HG03460 (cell line): ENCODE measurements around the gene PHYHIPL.
"Not testable (repeated sequence)": the region's sequence is repeated elsewhere in the genome, so short reads cannot be mapped to it uniquely, and the experiment has no call there.

Experiments used
- ATAC-seq: cut with Tn5 transposase; IDR thresholded peaks from one replicate; pipeline ENCODE4 v1.9.1; 2021; ENCODE audit not compliant: unreplicated experiment

The PHYHIPL gene

DNA sequence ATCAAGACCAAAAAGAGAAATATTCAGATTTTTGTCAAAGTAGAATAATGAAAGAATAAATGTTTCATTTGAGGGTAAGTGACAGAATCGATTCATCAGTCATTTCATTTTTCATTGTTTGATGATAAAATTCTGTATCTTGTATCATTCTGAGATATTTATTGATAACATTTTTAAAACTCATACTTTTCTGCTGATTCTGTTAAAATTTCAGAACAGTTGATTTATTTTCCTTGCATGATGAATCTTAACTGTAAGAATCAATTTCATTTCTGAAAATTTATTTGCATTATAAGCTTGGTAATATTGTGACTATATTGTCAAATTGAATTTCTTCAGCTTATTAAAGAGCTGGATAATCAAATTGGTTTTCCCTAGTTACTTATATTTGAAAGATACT, 13.9 kb downstream of the PHYHIPL start:
- no peak for ATAC-seq

DNA sequence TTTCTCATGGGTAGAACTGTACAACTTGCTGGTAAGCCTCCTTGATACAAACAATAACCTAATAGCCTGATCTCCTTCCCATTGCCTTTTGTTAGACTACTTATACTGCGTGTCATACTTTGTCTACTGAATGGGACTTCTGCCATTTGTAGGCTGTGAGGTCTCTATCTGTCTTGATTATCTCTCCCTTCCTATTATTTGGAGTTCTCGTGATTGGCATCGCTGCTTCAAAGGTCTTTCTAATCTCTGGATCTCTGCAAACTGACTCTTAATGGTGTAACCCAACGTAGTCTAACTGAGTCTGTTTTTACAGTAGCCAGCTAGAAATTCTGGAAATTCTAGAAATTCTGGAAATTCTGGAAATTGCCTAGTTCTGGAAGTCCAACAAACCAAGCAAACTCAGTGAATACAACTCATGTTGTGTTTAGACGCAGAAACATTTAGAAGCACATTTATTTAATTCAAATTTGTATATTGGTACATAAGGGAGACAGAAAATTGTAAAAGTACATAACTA, 29.8 kb downstream of the PHYHIPL start:
- ATAC-seq: no peak

DNA sequence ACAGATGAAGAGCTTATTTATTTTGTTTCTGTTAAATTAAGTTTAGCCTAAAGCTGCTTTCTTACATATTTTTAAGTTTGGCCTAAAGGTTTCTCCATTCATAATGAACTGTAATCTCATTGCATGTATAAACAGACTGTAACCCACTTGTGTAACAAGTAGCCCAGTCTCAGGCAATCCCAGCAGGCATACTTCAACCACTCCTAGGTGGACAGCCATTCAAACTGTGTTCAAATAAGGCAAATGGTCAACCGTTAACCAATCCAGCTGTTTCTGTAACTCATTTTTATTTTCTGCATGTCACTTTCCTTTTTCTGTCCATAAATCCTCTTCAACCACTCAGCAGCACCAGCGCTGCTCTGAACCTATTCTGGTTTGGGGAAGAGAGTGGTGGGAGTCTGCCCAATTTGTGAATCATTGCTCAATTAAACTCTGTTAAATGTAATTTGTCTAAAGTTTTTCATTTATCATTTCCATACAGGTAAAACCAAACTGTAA, 35.9 kb downstream of the PHYHIPL start:
- no peak for ATAC-seq

GRCh38 chr10:59214160-59214559, 37.7 kb downstream of the PHYHIPL start:
- no peak for ATAC-seq

DNA sequence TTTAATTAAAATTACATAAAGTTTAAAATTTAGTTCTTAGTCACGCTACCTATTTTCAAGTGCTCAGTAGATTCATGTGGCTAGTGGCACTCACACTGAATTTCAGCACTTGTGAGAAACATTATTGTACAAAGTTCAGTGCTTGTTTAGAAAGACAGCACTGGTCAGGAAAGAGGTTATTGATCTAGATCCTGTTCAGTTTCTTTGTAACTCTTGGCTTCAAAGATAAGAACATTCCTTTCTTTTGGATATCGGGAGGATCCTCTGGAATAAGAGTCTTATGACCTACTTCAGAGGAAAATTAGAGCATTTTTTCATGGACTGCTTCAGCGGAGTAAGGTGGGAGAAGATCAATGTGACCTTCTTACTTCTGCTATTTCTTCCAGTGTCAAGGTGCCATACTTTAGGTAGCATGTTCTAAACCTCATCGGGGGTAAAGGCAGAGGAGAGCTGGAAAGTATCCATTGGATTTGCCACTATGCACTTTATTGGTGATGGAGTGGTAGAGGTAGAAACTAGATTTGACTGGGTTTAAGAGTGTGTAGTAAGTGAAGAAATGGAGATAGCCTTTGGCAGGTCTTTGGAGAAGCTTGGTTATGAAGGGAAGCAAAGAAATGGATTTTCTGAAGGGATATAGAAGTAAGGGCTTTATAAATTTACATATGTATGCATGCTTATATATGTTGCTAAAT, 39.9 kb downstream of the PHYHIPL start:
- ATAC-seq: no peak

- ATAC-seq: no peak
Observed at GRCh38 chr10:59222788-59223187, 46.3 kb downstream of the PHYHIPL start.

DNA sequence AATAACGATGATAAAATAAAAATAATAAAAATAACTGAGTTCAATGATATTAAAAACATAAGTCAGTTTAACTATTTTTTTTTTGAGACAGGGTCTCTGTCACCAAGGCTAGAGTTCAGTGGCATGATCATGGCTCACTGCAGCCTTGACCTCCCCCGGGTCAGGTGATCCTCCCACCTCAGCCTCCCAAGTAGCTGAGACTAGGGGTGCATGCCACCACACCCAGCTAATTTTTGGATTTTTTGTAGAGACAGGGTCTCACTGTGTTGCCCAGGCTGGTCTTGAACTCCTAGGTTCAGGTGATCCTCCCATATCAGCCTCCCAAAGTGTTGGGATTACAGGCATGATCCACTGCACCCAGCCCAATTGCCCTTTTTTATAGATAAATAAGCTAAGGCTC, 47.2 kb downstream of the PHYHIPL start:
- not testable (repeated sequence) for ATAC-seq

GRCh38 chr10:59225211-59225610, 48.8 kb downstream of the PHYHIPL start:
- ATAC-seq: no peak

- no peak for ATAC-seq
Observed at GRCh38 chr10:59227136-59227673, 50.8 kb downstream of the PHYHIPL start.

GRCh38 chr10:59229441-59229840, 53.0 kb downstream of the PHYHIPL start:
- no peak for ATAC-seq

DNA sequence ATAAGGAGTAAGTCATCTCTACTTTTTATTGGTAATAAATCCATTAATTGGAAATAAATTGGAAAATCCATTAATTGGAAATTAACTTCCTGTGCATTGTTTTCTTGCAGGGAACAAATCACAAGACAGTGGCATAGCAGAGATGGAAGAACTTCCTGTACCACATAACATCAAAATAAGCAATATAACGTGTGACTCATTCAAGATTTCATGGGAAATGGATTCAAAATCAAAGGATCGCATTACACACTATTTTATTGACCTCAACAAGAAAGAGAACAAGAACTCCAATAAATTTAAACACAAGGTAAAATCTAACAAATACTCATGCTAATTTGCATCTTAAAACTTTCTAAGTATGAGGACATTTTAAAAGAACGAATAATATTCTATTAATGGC, 57.8 kb downstream of the PHYHIPL start:
- ATAC-seq: no peak

DNA sequence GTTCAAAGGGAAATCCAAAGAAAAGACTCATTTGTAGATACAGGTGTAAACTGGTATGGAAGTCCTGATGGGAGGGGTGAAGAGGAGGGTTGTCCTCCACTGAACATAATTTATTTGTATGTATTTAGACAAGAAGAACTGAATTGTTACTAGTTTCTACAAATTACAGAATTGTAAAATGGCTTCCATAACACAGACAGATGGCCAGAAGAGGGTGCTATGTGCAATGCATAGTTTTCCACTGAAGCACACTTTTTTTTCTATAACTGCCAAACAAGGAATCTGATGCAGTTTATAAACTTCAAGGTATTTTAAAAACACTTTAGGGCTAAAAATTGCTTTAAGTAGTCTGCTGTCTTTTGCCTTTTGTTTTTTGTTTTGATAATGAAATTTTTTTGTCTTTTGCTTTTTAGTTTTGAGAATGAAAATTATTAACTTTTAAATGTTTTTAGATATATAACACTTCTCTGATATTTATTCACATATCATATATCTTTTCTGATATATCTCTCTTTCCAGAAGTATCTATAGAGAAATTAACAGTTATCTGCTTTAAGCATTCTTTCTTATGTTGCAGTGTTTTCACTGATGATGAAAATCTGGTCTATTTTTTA, 58.5 kb downstream of the PHYHIPL start:
- ATAC-seq: no peak

DNA sequence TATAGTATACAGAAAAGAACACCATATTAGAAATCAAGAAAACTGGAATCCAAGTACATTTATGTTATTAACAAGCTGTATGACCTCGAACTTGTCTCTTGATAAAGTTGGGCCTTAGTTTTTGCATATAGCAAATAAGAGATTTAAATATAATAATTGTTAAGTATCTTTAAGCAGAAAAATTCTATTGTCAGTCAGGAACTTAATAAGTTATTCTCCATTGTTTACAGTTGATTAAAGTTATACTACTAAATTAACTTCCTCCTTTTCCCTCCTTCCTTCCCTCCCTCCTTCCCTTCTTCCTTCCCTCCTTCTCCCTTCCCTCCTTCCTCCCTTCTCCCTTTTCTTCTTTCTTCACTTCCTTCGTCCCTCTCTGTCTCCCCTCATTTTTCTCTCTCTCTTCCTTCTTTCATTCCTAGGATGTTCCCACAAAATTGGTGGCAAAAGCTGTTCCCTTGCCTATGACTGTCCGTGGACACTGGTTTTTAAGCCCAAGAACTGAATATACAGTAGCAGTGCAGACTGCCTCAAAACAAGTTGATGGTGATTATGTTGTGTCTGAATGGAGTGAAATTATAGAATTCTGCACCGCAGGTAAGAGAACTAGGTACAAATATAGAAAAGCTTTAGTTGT, 59.7 kb downstream of the PHYHIPL start:
- ATAC-seq: no peak

DNA sequence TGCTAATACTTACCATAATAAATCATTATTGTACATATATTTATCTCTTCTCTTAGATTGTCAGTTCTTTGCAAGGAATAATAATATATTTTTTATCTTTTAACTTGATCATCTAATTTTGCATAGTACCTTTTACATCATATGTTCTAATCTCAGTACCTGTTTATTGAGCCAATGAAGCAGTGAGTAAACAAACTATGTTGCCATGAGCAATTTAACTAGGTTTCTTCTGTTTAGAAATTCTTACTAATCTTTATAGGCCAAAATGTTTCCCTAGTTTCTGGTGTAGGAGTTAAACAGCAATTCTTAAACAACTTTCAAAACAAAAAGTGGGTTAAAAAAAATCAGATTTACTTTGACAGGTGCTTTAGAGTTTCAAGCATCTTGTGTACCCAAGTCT, 61.3 kb downstream of the PHYHIPL start:
- ATAC-seq: no peak

GRCh38 chr10:59239108-59239507, 62.7 kb downstream of the PHYHIPL start:
- ATAC-seq: not testable (repeated sequence)

DNA sequence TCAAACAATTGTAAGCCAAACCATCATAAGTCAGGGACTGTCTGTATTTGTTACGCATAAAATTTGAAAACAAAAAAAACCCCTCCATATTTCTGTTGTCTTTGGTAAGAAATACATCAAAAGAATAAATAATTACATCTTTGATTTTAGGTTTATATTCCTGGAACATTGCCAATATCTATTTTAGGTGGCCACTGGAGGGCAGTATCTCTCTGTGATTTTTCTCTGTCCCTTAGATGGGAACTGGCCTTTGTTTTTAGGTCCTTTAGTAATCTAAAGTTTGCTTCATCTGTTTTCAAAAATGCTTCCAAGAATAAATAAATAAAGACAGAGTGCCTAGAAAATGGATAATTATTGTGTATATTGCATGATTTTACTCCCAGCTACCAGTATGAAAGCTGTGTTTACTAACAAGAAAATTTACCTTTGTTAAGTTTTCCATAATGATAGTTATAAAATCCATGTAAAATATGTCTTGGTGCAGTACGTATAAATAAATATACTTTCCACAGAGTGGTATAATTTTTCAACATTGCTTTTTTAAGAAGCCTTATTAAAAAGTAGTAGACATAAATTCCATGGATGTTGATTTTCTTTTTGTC, 64.2 kb downstream of the PHYHIPL start:
- no peak for ATAC-seq

DNA sequence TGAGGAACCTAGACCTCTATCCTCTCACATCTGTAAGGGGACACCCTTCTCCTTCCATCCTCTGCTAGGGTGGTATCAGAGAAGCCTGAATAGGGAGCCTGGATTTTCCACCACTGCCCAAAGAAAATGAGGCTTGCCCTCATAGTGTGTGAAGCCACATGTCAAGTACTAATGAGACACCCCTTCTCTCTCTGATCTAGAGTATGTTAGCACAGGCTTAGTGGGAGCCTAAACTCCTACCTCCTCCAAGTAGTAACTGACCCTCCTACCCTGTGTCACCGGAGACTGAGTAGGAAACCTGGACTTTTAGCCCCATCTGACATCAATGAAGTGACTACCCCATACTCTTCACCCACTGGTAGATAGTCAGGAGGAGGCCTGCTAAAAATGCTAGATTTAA, 65.6 kb downstream of the PHYHIPL start:
- ATAC-seq: no peak

GRCh38 chr10:59242991-59243390, 66.5 kb downstream of the PHYHIPL start:
- ATAC-seq: no peak

DNA sequence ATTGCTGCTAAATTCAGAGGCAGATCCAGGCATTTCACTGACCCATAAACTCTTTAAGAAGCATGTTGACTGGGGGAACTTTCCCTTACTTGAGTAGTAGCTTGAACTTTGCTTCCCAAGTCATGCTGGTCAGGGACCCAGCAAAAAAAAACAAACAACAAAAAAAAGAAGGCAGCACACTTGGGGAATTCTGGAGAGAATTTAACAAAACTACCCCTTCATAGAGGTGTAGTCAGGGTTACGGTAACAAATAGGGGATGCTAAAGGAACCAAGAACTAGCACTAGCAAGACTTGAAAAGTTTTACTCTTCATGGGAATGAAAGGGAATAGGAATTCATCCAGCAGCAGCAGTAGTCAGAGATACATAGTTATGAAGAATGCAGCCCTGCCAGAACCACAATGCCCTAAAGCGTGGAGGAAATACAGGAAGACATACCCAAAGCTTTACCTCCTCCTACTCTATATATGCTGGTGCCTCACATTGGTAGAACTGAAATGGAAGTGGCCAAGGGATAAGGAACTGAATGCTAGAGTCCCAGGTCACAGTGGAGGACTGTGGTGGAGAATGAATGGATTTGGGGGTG, 67.3 kb downstream of the PHYHIPL start:
- ATAC-seq: no peak

- ATAC-seq: no peak
Observed at GRCh38 chr10:59244871-59245270, 68.4 kb downstream of the PHYHIPL start.

DNA sequence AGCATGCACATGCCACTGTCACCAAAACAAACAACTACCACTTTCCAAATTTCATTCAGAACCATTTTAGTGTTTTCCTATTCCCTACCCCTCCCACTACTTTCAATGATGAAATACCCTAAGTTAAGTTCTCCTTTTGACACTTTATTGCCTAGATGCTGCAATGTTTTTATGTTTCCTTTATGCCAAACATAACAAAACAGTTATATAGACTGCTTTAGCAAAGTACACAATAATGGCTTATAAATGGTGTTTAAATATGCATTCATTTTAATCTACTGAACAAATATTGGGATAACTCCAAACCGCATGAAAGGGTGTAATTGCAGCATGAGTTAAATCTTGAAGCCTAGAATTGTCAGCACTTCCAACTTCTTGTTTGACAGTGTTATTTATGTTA, 69.2 kb downstream of the PHYHIPL start:
- no peak for ATAC-seq
